A673 (cell line): ENCODE results near the gene CLDN18.

Experiments
- EZH2 ChIP-seq: fragments of 200-600 bp; sonication (generic); IDR thresholded peaks from 2 replicates; pipeline ENCODE4 v1.6.1; 2017; ENCODE audit warnings: borderline replicate concordance, low read depth, mild to moderate bottlenecking, mixed read lengths, antibody characterized with exemption, low read length; ENCODE audit not compliant: poor library complexity, severe bottlenecking
- TF ChIP-seq, protein P1 (sequence below): fragments of 300-800, 200-600 bp; sonication (generic); conservative IDR thresholded peaks from 2 replicates; pipeline ENCODE4 v1.5.1; 2017; ENCODE audit warnings: low read depth, mild to moderate bottlenecking, antibody characterized with exemption, low read length, moderate library complexity, mixed read lengths

DNA sequence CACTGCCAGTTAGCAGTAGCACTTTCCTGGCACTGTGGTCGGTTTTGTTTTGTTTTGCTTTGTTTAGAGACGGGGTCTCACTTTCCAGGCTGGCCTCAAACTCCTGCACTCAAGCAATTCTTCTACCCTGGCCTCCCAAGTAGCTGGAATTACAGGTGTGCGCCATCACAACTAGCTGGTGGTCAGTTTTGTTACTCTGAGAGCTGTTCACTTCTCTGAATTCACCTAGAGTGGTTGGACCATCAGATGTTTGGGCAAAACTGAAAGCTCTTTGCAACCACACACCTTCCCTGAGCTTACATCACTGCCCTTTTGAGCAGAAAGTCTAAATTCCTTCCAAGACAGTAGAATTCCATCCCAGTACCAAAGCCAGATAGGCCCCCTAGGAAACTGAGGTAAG lies 22.6 kb downstream of the CLDN18 start:
- TF ChIP-seq, protein P1, sequence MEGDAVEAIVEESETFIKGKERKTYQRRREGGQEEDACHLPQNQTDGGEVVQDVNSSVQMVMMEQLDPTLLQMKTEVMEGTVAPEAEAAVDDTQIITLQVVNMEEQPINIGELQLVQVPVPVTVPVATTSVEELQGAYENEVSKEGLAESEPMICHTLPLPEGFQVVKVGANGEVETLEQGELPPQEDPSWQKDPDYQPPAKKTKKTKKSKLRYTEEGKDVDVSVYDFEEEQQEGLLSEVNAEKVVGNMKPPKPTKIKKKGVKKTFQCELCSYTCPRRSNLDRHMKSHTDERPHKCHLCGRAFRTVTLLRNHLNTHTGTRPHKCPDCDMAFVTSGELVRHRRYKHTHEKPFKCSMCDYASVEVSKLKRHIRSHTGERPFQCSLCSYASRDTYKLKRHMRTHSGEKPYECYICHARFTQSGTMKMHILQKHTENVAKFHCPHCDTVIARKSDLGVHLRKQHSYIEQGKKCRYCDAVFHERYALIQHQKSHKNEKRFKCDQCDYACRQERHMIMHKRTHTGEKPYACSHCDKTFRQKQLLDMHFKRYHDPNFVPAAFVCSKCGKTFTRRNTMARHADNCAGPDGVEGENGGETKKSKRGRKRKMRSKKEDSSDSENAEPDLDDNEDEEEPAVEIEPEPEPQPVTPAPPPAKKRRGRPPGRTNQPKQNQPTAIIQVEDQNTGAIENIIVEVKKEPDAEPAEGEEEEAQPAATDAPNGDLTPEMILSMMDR = no peak
- TF ChIP-seq EZH2 = no peak
